Kidney (tissue), 14 donors: ENCODE data around the gene GPC3. TPM values are rescaled to one million over a fixed set of nuclear protein-coding genes. Genes with fewer than 3 reads are reported as not detected.

ENCODE experiments used
- DNase-seq, 5 donors: peaks; one replicate each; pipeline ENCODE4 v3.0.0-alpha.2; 2013 to 2020
- FAIRE-seq: peaks from 2 replicates; lab custom pipeline; 2012; peaks lifted over from hg19 to GRCh38; lab: Jason Lieb, UNC
- H3K27ac ChIP-seq, 2 donors: one replicate each; pipeline ENCODE4 v1.7.0; 2013; ENCODE audit warnings: low read depth in 2 of 2, low read length in 2 of 2, inconsistent platforms in 1 of 2
- H3K27me3 ChIP-seq: one replicate; pipeline ENCODE4 v1.7.1; 2013; ENCODE audit warnings: low read length, inconsistent platforms; ENCODE audit not compliant: control insufficient read depth, insufficient read depth
- H3K36me3 ChIP-seq, 3 donors: one replicate each; pipeline versions ENCODE4 v1.7.0 to v1.7.1; 2013; ENCODE audit warnings: low read length in 3 of 3, control low read depth in 1 of 3, inconsistent platforms in 1 of 3; ENCODE audit not compliant: insufficient read depth in 3 of 3, control insufficient read depth in 2 of 3
- H3K4me1 ChIP-seq, 3 donors: one replicate each; pipeline versions ENCODE4 v1.7.0 to v1.7.1; 2013; ENCODE audit warnings: low read length in 3 of 3, inconsistent platforms in 1 of 3, low read depth in 1 of 3; ENCODE audit not compliant: control insufficient read depth in 2 of 3, insufficient read depth in 2 of 3
- H3K4me3 ChIP-seq, 3 donors: one replicate each; pipeline versions ENCODE4 v1.7.0 to v1.8.1; 2013; ENCODE audit warnings: low read length in 3 of 3, control low read depth in 1 of 3, inconsistent platforms in 1 of 3
- H3K9ac ChIP-seq, 3 donors: one replicate each; pipeline versions ENCODE4 v1.7.0 to v1.7.1; 2013; ENCODE audit warnings: low read length in 3 of 3, control low read depth in 1 of 3, inconsistent platforms in 1 of 3
- H3K9me3 ChIP-seq, 3 donors: one replicate each; pipeline versions ENCODE4 v1.7.0 to v1.7.1; 2013; ENCODE audit warnings: low read length in 3 of 3, control low read depth in 1 of 3, inconsistent platforms in 1 of 3; ENCODE audit not compliant: control insufficient read depth in 2 of 3, insufficient read depth in 1 of 3
- intact Hi-C: fragments of 100-400 bp; cut with DNase I; formaldehyde crosslinking; loops from one replicate; pipeline ENCODE4 v1.11.1; 2022
- polyA plus RNA-seq: library from polyadenylated mRNA; stranded (reverse); fragments of 350-450 nt; fragmentation: Illumina TruSeq; extraction: RNeasy Lipid Tissue Mini Kit (QIAGEN cat#74804); gene quantifications from one replicate; pipeline ENCODE4 v1.2.3, GENCODE V29; 2014; ENCODE audit warnings: low read depth, low replicate concordance; ENCODE audit not compliant: insufficient read depth
- total RNA-seq: library from RNA; stranded (reverse); fragmentation: NEBNext Ultra II Directional; extraction: Animal tissue kit (Norgen Biotek cat#: 25700); gene quantifications from one replicate; pipeline ENCODE4 v1.2.1, GENCODE V29; 2021
- TF ChIP-seq, protein P1 (sequence below): IDR thresholded peaks from 3 replicates; pipeline ENCODE4 v1.5.1; 2012; ENCODE audit warnings: mild to moderate bottlenecking, moderate library complexity, borderline replicate concordance; ENCODE audit not compliant: insufficient read depth; ENCODE audit errors: extremely low read depth
- donor health status: control.
- donor health status: control.
- donor health status: control.
- donor health status: control.
- donor health status: control.
- donor health status: DM: yes; HTN: yes; CAD: no.
- donor health status: Normal renal cell carcinoma (clear cell type).

GPC3 gene
- total and polyA plus RNA-seq, 2 donors from 2014 or later: 43.0 to 52.5 TPM

DNA sequence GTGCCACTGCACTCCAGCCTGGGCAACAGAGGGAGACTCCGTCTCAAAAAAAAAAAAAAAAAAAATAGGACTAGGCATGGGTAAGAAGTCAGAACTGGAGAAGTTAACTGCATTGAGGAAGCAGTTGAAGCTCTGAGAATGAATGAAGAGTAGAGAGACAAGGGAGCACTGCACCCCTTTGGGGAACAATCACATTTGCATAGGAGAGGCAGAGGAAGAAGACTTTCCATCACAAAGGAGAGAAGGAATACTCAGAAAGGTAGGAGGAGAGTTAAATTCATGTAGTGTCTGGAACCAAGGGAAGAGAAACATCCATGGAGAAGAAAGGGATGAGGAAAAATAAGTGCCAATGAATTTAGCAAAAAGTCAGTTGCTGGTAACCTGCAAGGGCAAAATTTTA is 72.4 kb downstream of the GPC3 start:
- FAIRE-seq: no peak
- H3K4me3 ChIP-seq: no peak overlapping the region
- H3K9ac ChIP-seq: no peak overlapping the region
- H3K4me1 ChIP-seq: no peaks in the 10 kb centered on the region
- H3K27me3 ChIP-seq: no peaks in the 10 kb centered on the region
- DNase-seq: no peak
- H3K36me3 ChIP-seq: no peaks in the 10 kb centered on the region
- TF ChIP-seq, protein P1, sequence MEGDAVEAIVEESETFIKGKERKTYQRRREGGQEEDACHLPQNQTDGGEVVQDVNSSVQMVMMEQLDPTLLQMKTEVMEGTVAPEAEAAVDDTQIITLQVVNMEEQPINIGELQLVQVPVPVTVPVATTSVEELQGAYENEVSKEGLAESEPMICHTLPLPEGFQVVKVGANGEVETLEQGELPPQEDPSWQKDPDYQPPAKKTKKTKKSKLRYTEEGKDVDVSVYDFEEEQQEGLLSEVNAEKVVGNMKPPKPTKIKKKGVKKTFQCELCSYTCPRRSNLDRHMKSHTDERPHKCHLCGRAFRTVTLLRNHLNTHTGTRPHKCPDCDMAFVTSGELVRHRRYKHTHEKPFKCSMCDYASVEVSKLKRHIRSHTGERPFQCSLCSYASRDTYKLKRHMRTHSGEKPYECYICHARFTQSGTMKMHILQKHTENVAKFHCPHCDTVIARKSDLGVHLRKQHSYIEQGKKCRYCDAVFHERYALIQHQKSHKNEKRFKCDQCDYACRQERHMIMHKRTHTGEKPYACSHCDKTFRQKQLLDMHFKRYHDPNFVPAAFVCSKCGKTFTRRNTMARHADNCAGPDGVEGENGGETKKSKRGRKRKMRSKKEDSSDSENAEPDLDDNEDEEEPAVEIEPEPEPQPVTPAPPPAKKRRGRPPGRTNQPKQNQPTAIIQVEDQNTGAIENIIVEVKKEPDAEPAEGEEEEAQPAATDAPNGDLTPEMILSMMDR: no peak
- H3K27ac ChIP-seq: no peak overlapping the region
- H3K9me3 ChIP-seq: no peaks in the 10 kb centered on the region
- intact Hi-C loops: no loop called here

GRCh38 chrX:133911825-133912495 is 73.4 kb downstream of the GPC3 start:
- no peak for DNase-seq
- TF ChIP-seq, protein P1: no peak

GRCh38 chrX:133910539-133910938 is 74.9 kb downstream of the GPC3 start:
- no peak overlapping the region for H3K4me3 ChIP-seq
- H3K27ac ChIP-seq: no peak overlapping the region
- H3K27me3 ChIP-seq: no peaks in the 10 kb centered on the region
- TF ChIP-seq, protein P1: no peak
- no peaks in the 10 kb centered on the region for H3K9me3 ChIP-seq
- FAIRE-seq (no peak), DNase-seq (no peak)
- H3K4me1 ChIP-seq: no peaks in the 10 kb centered on the region
- intact Hi-C loops: no loop called here
- H3K9ac ChIP-seq: no peak overlapping the region
- H3K36me3 ChIP-seq: no peaks in the 10 kb centered on the region

More at GRCh38 chrX:133911825-133912495, 73.4 kb downstream of the GPC3 start:
- Histone ChIP-seq H3K27ac (no peak overlapping the region), H3K9ac (no peak overlapping the region), H3K4me1 (no peaks in the 10 kb centered on the region), H3K4me3 (no peak overlapping the region), H3K36me3 (no peaks in the 10 kb centered on the region), H3K9me3 (no peaks in the 10 kb centered on the region), H3K27me3 (no peaks in the 10 kb centered on the region)
- no peak for FAIRE-seq
- intact Hi-C loops: no loop called here
